Measurements from ENCODE around the gene AVP. TPM values are rescaled to one million over a fixed set of nuclear protein-coding genes. Genes with fewer than 3 reads are reported as not detected.
"Not testable (repeated sequence)": the region's sequence is repeated elsewhere in the genome, so short reads cannot be mapped to it uniquely, and the experiment has no call there.

Gene AVP
- total RNA-seq, 4 donors from 2014 or later: not detected

DNA sequence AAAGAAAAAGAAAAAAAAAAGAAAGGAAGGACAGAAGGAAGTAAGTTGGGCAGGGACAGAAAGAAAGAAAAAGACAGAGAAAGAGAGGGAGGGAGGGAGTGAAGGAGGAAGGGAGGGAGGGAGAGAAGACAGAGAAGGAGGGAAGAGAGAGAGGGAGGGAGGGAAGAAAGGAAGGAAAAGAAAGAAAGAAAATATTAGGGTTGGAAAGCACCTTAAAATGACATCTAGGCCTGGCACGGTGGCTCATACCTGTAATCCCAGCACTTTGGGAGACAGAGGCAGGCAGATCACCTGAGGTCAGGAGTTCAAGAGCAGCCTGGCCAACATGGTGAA lies 42.0 kb upstream of the AVP start:
- ATAC-seq (ENCODE audit: low FRiP score) (no peak), DNase-seq (ENCODE audit: low spot score) (no peak)
- no peak for TF ChIP-seq CTCF (IDR thresholded peaks at IDR 0.05)

DNA sequence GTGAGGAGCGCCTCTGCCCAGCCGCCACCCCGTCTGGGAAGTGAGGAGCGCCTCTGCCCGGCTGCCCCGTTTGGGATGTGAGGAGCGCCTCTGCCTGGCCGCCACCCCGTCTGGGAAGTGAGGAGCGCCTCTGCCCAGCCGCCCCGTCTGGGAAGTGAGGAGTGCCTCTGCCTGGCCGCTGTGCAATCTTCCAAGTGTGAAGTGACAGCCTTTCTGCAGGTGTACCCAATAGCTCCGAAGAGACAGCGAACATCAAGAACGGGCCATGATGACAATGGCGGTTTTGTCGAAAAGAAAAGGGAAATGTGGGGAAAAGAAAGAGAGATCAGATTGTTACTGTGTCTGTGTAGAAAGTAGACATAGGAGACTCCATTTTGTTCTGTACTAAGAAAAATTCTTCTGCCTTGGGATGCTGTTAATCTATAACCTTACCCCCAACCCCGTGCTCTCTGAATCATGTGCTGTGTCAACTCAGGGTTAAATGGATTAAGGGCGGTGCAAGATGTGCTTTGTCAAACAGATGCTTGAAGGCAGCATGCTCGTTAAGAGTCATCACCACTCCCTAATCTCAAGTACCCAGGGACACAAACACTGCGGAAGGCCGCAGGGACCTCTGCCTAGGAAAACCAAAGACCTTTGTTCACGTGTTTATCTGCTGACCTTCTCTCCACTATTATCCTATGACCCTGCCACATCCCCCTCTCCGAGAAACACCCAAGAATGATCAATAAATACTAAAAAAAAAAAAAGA lies 41.4 kb upstream of the AVP start:
- not testable (repeated sequence) for DNase-seq (ENCODE audit: low spot score); ATAC-seq (ENCODE audit: low FRiP score)

- not testable (repeated sequence) for ATAC-seq (ENCODE audit: low FRiP score); DNase-seq (ENCODE audit: low spot score)
Measured at GRCh38 chr20:3124773-3125560, 40.4 kb upstream of the AVP start.

DNA sequence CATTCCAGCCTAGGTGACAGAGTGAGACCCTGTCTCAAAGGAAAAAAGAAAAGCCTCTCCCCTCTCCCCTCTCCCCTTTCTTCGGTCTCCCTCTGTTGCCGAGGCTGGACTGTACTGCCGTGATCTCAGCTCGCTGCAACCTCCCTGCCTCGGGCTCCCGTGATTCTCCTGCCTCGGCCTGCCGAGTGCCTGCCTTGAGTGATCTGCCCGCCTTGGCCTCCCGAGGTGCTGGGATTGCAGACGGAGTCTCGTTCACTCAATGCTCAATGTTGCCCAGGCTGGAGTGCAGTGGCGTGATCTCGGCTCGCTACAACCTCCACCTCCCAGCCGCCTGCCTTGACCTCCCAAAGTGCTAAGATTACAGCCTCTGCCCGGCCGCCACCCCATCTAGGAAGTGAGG lies 39.6 kb upstream of the AVP start:
- not testable (repeated sequence) for ATAC-seq (ENCODE audit: low FRiP score); DNase-seq (ENCODE audit: low spot score)

GRCh38 chr20:3123542-3123941 lies 39.0 kb upstream of the AVP start:
- DNase-seq (ENCODE audit: low spot score) (no peak), ATAC-seq (ENCODE audit: low FRiP score) (no peak)
- no peak for TF ChIP-seq CTCF (IDR thresholded peaks at IDR 0.05)

GRCh38 chr20:3121955-3122610 lies 37.6 kb upstream of the AVP start:
- DNase-seq (ENCODE audit: low spot score) (no peak), ATAC-seq (ENCODE audit: low FRiP score) (no peak)
- no peak for TF ChIP-seq CTCF (IDR thresholded peaks at IDR 0.05)

- ATAC-seq (ENCODE audit: low FRiP score) (no peak), DNase-seq (ENCODE audit: low spot score) (no peak)
- TF ChIP-seq CTCF (IDR thresholded peaks at IDR 0.05): no peak
Measured at GRCh38 chr20:3121271-3121911, 36.9 kb upstream of the AVP start.

DNA sequence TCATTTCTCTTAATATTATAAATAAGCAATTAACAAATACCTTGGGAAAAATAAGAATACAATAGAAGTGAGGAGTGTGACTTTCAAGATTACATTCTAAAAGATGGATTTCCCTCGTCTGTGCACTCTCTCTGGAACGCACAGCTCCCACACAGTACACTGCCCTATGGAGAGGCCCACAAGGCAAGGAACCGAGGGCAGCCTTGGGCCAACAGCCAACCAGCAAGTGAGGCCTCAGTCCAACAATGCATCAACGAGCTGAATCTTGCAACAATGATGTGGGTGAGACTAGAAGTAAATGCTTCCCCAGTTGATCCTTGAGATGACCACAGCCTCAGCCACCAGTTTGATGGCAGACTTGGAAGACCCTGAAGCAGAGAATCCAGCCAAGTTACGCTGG lies 34.5 kb upstream of the AVP start:
- ATAC-seq (ENCODE audit: low FRiP score) (no peak), DNase-seq (ENCODE audit: low spot score) (no peak)
- no peak for TF ChIP-seq CTCF (IDR thresholded peaks at IDR 0.05)

DNA sequence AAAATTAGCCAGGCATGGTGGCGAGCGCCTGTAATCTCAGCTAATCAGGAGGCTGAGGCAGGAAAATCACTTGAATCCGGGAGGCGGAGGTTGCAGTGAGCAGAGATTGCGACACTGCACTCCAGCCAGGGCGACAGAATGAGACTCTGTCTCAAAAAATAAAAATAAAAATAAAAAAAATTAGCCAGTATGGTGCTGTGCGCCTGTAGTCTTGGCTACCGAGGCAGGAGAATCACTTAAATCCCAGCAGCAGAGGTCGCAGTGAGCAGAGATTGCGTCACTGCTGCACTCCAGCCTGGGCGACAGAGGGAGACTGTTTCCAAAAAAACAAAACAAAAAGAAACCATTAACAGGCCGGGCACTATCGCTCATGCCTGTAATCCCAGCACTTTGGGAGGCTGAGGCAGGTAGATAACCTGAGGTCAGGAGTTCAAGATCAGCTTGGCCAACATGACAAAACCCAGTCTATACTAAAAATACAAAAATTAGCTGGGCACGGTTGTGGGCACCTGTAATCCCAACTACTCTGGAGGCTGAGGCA lies 33.4 kb upstream of the AVP start:
- peak; percentile 43 for ATAC-seq (ENCODE audit: low FRiP score)
- not testable (repeated sequence) for DNase-seq (ENCODE audit: low spot score)

Measured in omental fat pad (tissue), 4 donors.